ENCODE measurements around the gene MKI67.

Gene MKI67

GRCh38 chr10:128086003-128086863 lies 40.0 kb downstream of the MKI67 start:
- no peak overlapping the region for H3K4me3 ChIP-seq (ENCODE audit: low read depth, low read length)
- TF ChIP-seq CTCF (IDR thresholded peaks at IDR 0.05; ENCODE audit: low read depth, low read length): no peak

GRCh38 chr10:128084991-128085390 lies 41.2 kb downstream of the MKI67 start:
- TF ChIP-seq CTCF (IDR thresholded peaks at IDR 0.05; ENCODE audit: low read depth, low read length): no peak
- no peak overlapping the region for H3K4me3 ChIP-seq (ENCODE audit: low read depth, low read length)

- no peak overlapping the region for H3K4me3 ChIP-seq (ENCODE audit: low read depth, low read length)
- TF ChIP-seq CTCF (IDR thresholded peaks at IDR 0.05; ENCODE audit: low read depth, low read length): no peak
These were observed 41.9 kb downstream of the MKI67 start for GRCh38 chr10:128084364-128084763.

GRCh38 chr10:128083191-128083895 lies 42.9 kb downstream of the MKI67 start:
- H3K4me3 ChIP-seq (ENCODE audit: low read depth, low read length): no peak overlapping the region
- TF ChIP-seq CTCF (IDR thresholded peaks at IDR 0.05; ENCODE audit: low read depth, low read length): no peak

GRCh38 chr10:128081720-128082119 lies 44.5 kb downstream of the MKI67 start:
- TF ChIP-seq CTCF (IDR thresholded peaks at IDR 0.05; ENCODE audit: low read depth, low read length): no peak
- no peak overlapping the region for H3K4me3 ChIP-seq (ENCODE audit: low read depth, low read length)

GRCh38 chr10:128081222-128081621 lies 45.0 kb downstream of the MKI67 start:
- TF ChIP-seq CTCF (IDR thresholded peaks at IDR 0.05; ENCODE audit: low read depth, low read length): no peak
- H3K4me3 ChIP-seq (ENCODE audit: low read depth, low read length): no peak overlapping the region

- no peak for TF ChIP-seq CTCF (IDR thresholded peaks at IDR 0.05; ENCODE audit: low read depth, low read length)
- no peak overlapping the region for H3K4me3 ChIP-seq (ENCODE audit: low read depth, low read length)
These were observed 45.6 kb downstream of the MKI67 start for GRCh38 chr10:128080641-128081040.

Measured in WI38 (cell line).